HEK293T (cell line): ENCODE results near the gene CROCC.

Experiments
- CTCF ChIA-PET: fragments of 350-600 bp; formaldehyde crosslinking; extraction: SDS; loops from one replicate; lab custom pipeline; 2021; ENCODE audit warnings: antibody characterized with exemption, inconsistent platforms; lab: Yijun Ruan, JAX
- POLR2A ChIA-PET: fragments of 350-600 bp; formaldehyde crosslinking; extraction: SDS; loops from one replicate; lab custom pipeline; 2020; ENCODE audit warnings: antibody characterized with exemption, inconsistent platforms; lab: Yijun Ruan, JAX
- DNase-seq: peaks from one replicate; pipeline ENCODE4 v3.0.0; 2012; ENCODE audit warnings: mixed read lengths; ENCODE audit errors: extremely low spot score
- ARNT ChIP-seq: fragments of 450-650 bp; IDR thresholded peaks from 2 replicates; pipeline ENCODE4 v1.6.1; 2017; ENCODE audit warnings: mild to moderate bottlenecking
- BHLHE40 ChIP-seq: fragments of 450-650 bp; IDR thresholded peaks from 2 replicates; pipeline ENCODE4 v1.6.1; 2016; ENCODE audit warnings: mild to moderate bottlenecking, moderate library complexity, borderline replicate concordance
- CTBP1 ChIP-seq: fragments of 450-650 bp; IDR thresholded peaks from 2 replicates; pipeline ENCODE4 v1.6.1; 2016; ENCODE audit warnings: borderline replicate concordance
- ELF4 ChIP-seq: fragments of 450-650 bp; IDR thresholded peaks from 2 replicates; pipeline ENCODE4 v1.6.1; 2017; ENCODE audit warnings: antibody characterized with exemption
- FOXA1 ChIP-seq: fragments of 450-650 bp; IDR thresholded peaks from 2 replicates; pipeline ENCODE4 v1.6.1; 2016; ENCODE audit warnings: mild to moderate bottlenecking
- FOXK2 ChIP-seq: fragments of 450-650 bp; IDR thresholded peaks from 2 replicates; pipeline ENCODE4 v1.6.1; 2016; ENCODE audit warnings: mild to moderate bottlenecking
- FOXM1 ChIP-seq: fragments of 450-650 bp; IDR thresholded peaks from 2 replicates; pipeline ENCODE4 v1.6.1; 2017; ENCODE audit warnings: mild to moderate bottlenecking, borderline replicate concordance
- HDGF ChIP-seq: fragments of 450-650 bp; IDR thresholded peaks from 2 replicates; pipeline ENCODE4 v1.6.1; 2017; ENCODE audit warnings: antibody characterized with exemption, borderline replicate concordance
- L3MBTL2 ChIP-seq: fragments of 450-650 bp; conservative IDR thresholded peaks from 2 replicates; pipeline ENCODE4 v1.6.1; 2016; ENCODE audit warnings: mild to moderate bottlenecking
- LEF1 ChIP-seq: fragments of 450-650 bp; IDR thresholded peaks from 2 replicates; pipeline ENCODE4 v1.6.1; 2017; ENCODE audit warnings: mild to moderate bottlenecking, borderline replicate concordance
- NFRKB ChIP-seq: fragments of 450-650 bp; IDR thresholded peaks from 2 replicates; pipeline ENCODE4 v1.6.1; 2016; ENCODE audit warnings: mild to moderate bottlenecking, moderate library complexity
- PKNOX1 ChIP-seq: fragments of 450-650 bp; IDR thresholded peaks from 2 replicates; pipeline ENCODE4 v1.6.1; 2016
- SP1 ChIP-seq: fragments of 450-650 bp; IDR thresholded peaks from 2 replicates; pipeline ENCODE4 v1.6.1; 2017
- SUZ12 ChIP-seq: fragments of 450-650 bp; IDR thresholded peaks from 2 replicates; pipeline ENCODE4 v1.6.1; 2016; ENCODE audit warnings: mild to moderate bottlenecking
- TARDBP ChIP-seq: fragments of 450-650 bp; IDR thresholded peaks from 2 replicates; pipeline ENCODE4 v1.6.1; 2016
- ZNF384 ChIP-seq: fragments of 450-650 bp; IDR thresholded peaks from 2 replicates; pipeline ENCODE4 v1.6.1; 2016

CROCC gene

GRCh38 chr1:16992102-16992501 lies 70.4 kb downstream of the CROCC start:
- no peak for TF ChIP-seq BHLHE40
- no peak for TF ChIP-seq NFRKB
- no peak for TF ChIP-seq HDGF
- TF ChIP-seq ARNT, result no peak
- no peak for TF ChIP-seq FOXA1
- no peak for TF ChIP-seq TARDBP
- no peak for TF ChIP-seq ELF4
- no peak for TF ChIP-seq SP1
- no peak for TF ChIP-seq ZNF384
- TF ChIP-seq SUZ12, result no peak
- TF ChIP-seq FOXK2, result no peak
- no peak for TF ChIP-seq LEF1
- no peak for TF ChIP-seq PKNOX1
- no peak for TF ChIP-seq CTBP1
- ChIA-PET CTCF (no interaction called here), POLR2A (interaction anchor here (1.0 kb wide), 1 partner anchor 10 kb away, joined by 3 read pairs; no protein-coding TSS in a partner anchor)
- DNase-seq, result no peak

- ChIA-PET CTCF (interaction anchor here (0.6 kb wide), 1 partner anchor 77 kb away, joined by 3 read pairs; no protein-coding TSS in a partner anchor), POLR2A (interaction anchor here (1.0 kb wide), 1 partner anchor 10 kb away, joined by 3 read pairs; no protein-coding TSS in a partner anchor)
- TF ChIP-seq FOXK2 (no peak), ELF4 (no peak), HDGF (no peak), SP1 (no peak), CTBP1 (no peak), SUZ12 (no peak), ZNF384 (no peak), FOXM1 (no peak), FOXA1 (no peak), ARNT (no peak)
- no peak for DNase-seq
Observed at GRCh38 chr1:16992675-16993074, 70.9 kb downstream of the CROCC start.

GRCh38 chr1:16993521-16994038 lies 71.8 kb downstream of the CROCC start:
- CTCF ChIA-PET, result no interaction called here
- TF ChIP-seq FOXK2 (no peak), HDGF (no peak), PKNOX1 (no peak), ZNF384 (no peak), SP1 (no peak), NFRKB (no peak), ELF4 (no peak), SUZ12 (no peak), FOXM1 (no peak), ARNT (no peak)
- DNase-seq, result no peak
- POLR2A ChIA-PET, result no interaction called here

- ChIA-PET CTCF (interaction anchor here (0.6 kb wide), 1 partner anchor 34 kb away, joined by 7 read pairs; no protein-coding TSS in a partner anchor), POLR2A (no interaction called here)
- no peak for DNase-seq
- TF ChIP-seq L3MBTL2 (no peak), TARDBP (no peak), FOXK2 (no peak), SUZ12 (no peak), ARNT (no peak), PKNOX1 (no peak), BHLHE40 (no peak), SP1 (no peak), LEF1 (no peak), HDGF (no peak), FOXA1 (no peak), CTBP1 (no peak), FOXM1 (no peak), NFRKB (no peak), ELF4 (no peak), ZNF384 (no peak)
Observed at GRCh38 chr1:16996845-16997244, 75.1 kb downstream of the CROCC start.

GRCh38 chr1:16998589-16998988 lies 76.9 kb downstream of the CROCC start:
- DNase-seq, result no peak
- ChIA-PET CTCF (interaction anchor here (1.0 kb wide), 1 partner anchor 35 kb away, joined by 3 read pairs; no protein-coding TSS in a partner anchor), POLR2A (no interaction called here)
- TF ChIP-seq FOXA1, result no peak

GRCh38 chr1:16999863-17000262 lies 78.1 kb downstream of the CROCC start:
- TF ChIP-seq FOXK2 (no peak), CTBP1 (no peak), ZNF384 (no peak), FOXM1 (no peak), FOXA1 (no peak)
- ChIA-PET POLR2A (interaction anchor here (1.0 kb wide), 1 partner anchor 12 kb away, joined by 5 read pairs; no protein-coding TSS in a partner anchor), CTCF (no interaction called here)
- DNase-seq, result no peak
